Suprapubic skin (tissue), 3 donors: ENCODE measurements around the gene INF2.

Experiments used
- POLR2A ChIP-seq, 2 donors: fragments of 450-650 bp; IDR thresholded peaks; one replicate each; pipeline ENCODE4 v1.6.1; 2017; ENCODE audit warnings: antibody characterized with exemption in 2 of 2, mild to moderate bottlenecking in 2 of 2, moderate library complexity in 2 of 2
- TF ChIP-seq, protein P1 (sequence below), 2 donors: fragments of 200-600 bp in 1 of 2; fragments of 450-650 bp in 1 of 2; sonication (generic) in 1 of 2; IDR thresholded peaks; one replicate each; pipeline ENCODE4 v1.5.1; 2016 to 2019; ENCODE audit warnings: antibody characterized with exemption in 2 of 2, mild to moderate bottlenecking in 1 of 2, moderate library complexity in 1 of 2

GRCh38 chr14:104702673-104703072 lies 13.3 kb downstream of the INF2 start:
- no peak for TF ChIP-seq POLR2A (IDR thresholded peaks at IDR 0.05)
- TF ChIP-seq, protein P1, sequence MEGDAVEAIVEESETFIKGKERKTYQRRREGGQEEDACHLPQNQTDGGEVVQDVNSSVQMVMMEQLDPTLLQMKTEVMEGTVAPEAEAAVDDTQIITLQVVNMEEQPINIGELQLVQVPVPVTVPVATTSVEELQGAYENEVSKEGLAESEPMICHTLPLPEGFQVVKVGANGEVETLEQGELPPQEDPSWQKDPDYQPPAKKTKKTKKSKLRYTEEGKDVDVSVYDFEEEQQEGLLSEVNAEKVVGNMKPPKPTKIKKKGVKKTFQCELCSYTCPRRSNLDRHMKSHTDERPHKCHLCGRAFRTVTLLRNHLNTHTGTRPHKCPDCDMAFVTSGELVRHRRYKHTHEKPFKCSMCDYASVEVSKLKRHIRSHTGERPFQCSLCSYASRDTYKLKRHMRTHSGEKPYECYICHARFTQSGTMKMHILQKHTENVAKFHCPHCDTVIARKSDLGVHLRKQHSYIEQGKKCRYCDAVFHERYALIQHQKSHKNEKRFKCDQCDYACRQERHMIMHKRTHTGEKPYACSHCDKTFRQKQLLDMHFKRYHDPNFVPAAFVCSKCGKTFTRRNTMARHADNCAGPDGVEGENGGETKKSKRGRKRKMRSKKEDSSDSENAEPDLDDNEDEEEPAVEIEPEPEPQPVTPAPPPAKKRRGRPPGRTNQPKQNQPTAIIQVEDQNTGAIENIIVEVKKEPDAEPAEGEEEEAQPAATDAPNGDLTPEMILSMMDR (IDR thresholded peaks at IDR 0.05): no peak
